ENCODE data around the gene TM9SF1. TPM values are rescaled to one million over a fixed set of nuclear protein-coding genes. Genes with fewer than 3 reads are reported as not detected.

TM9SF1 gene
- total and polyA plus RNA-seq, 10 of the 15 experiments (the other 5 are each of a cell fraction or from before 2014, with no cell fraction given) = 7.2 to 39.2 (median 17.6) TPM

- FAIRE-seq = no peak
- ATAC-seq = no peak
- Histone ChIP-seq H3K36me3 (ENCODE audit: control insufficient read depth in 2 of 2, insufficient read depth in 2 of 2, low read length in 1 of 2) (peaks cover 14 to 38% of the 10 kb centered on the region in 2 experiments; a peak in 3 of 4 replicates), H3K27ac (ENCODE audit: control insufficient read depth, insufficient read depth) (no peak overlapping the region), H2AFZ (ENCODE audit: control insufficient read depth, low read depth, low read length) (no peak overlapping the region), H3K4me3 (no peak overlapping the region), H3K9ac (ENCODE audit: control insufficient read depth, insufficient read depth, low read length) (no peak overlapping the region), H3K9me3 (replicated peaks; ENCODE audit: control insufficient read depth, insufficient read depth, low read length) (no peaks in the 10 kb centered on the region), H3K4me2 (ENCODE audit: control insufficient read depth, insufficient read depth) (no peak overlapping the region), H3K79me2 (ENCODE audit: control insufficient read depth, insufficient read depth, low read length) (no peaks in the 10 kb centered on the region), H3K27me3 (replicated peaks in 1 of 2; ENCODE audit: control insufficient read depth in 2 of 2, insufficient read depth in 2 of 2, low read length in 1 of 2) (no peaks in the 10 kb centered on the region), H4K20me1 (ENCODE audit: control insufficient read depth, insufficient read depth) (no peaks in the 10 kb centered on the region), H3K4me1 (ENCODE audit: control insufficient read depth, insufficient read depth, low read length) (no peaks in the 10 kb centered on the region)
- intact Hi-C loops (cut with micrococcal nuclease; ENCODE audit: unreplicated experiment) = no loop called here
- TF ChIP-seq, protein P1, sequence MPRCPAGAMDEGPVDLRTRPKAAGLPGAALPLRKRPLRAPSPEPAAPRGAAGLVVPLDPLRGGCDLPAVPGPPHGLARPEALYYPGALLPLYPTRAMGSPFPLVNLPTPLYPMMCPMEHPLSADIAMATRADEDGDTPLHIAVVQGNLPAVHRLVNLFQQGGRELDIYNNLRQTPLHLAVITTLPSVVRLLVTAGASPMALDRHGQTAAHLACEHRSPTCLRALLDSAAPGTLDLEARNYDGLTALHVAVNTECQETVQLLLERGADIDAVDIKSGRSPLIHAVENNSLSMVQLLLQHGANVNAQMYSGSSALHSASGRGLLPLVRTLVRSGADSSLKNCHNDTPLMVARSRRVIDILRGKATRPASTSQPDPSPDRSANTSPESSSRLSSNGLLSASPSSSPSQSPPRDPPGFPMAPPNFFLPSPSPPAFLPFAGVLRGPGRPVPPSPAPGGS (IDR thresholded peaks at IDR 0.05; ENCODE audit: borderline replicate concordance, insufficient read depth, low read depth, low read length, poor library complexity, severe bottlenecking) = no peak
- TF ChIP-seq SUPT20H (IDR thresholded peaks at IDR 0.05; ENCODE audit: borderline replicate concordance, control insufficient read depth, low read depth, low read length) = no peak
- TF ChIP-seq, protein P2, sequence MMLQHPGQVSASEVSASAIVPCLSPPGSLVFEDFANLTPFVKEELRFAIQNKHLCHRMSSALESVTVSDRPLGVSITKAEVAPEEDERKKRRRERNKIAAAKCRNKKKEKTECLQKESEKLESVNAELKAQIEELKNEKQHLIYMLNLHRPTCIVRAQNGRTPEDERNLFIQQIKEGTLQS (IDR thresholded peaks at IDR 0.05; ENCODE audit: borderline replicate concordance, extremely low read depth, low read depth, low read length) = no peak
- no peak for TF ChIP-seq SMC3 (IDR thresholded peaks at IDR 0.05; ENCODE audit: borderline replicate concordance, low read length)
- TF ChIP-seq REST (IDR thresholded peaks at IDR 0.05; ENCODE audit: low read depth, low read length) = no peak
- no peak for TF ChIP-seq ATF7 (IDR thresholded peaks at IDR 0.05; ENCODE audit: low read depth)
- no peak for TF ChIP-seq SRF (IDR thresholded peaks at IDR 0.05; ENCODE audit: low read depth in 2 of 2, low read length in 2 of 2)
- TF ChIP-seq DPF2 (IDR thresholded peaks at IDR 0.05) = no peak
- TF ChIP-seq, protein P3, sequence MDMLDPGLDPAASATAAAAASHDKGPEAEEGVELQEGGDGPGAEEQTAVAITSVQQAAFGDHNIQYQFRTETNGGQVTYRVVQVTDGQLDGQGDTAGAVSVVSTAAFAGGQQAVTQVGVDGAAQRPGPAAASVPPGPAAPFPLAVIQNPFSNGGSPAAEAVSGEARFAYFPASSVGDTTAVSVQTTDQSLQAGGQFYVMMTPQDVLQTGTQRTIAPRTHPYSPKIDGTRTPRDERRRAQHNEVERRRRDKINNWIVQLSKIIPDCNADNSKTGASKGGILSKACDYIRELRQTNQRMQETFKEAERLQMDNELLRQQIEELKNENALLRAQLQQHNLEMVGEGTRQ (IDR thresholded peaks at IDR 0.05; ENCODE audit: borderline replicate concordance, low read depth, low read length) = no peak
- no peak for TF ChIP-seq RELB (IDR thresholded peaks at IDR 0.05; ENCODE audit: low read depth)
- no peak for TF ChIP-seq NFYB (IDR thresholded peaks at IDR 0.05; ENCODE audit: insufficient read depth, low read depth, low read length)
- WGBS (ENCODE audit: insufficient coverage, insufficient replicate concordance, low lambda C conversion rate, missing lambda C conversion rate) = 93% methylated on average over 7 of the region's 14 CpGs
- ChIA-PET RAD21 (ENCODE audit: unreplicated experiment) (no interaction called here), SMC1A (ENCODE audit: uncharacterized antibody, unreplicated experiment) (no interaction called here), POLR2A (interaction anchor here (1.1 to 1.3 kb wide), 2 partner anchors 17 to 68 kb away, joined by 3 to 4 read pairs; partner anchors contain the start of gene IRF9), CTCF (interaction anchor here (1.1 kb wide), 1 partner anchor 16 kb away, joined by 3 read pairs; the partner anchor contains the start of gene IRF9)
- in situ Hi-C loops (cut with MboI) = no loop called here
- no peak for DNase-seq (ENCODE audit: low read depth, low spot score)
- BruUV-seq (replicated peaks) = no TSS peak
Observed at GRCh38 chr14:24177891-24178290, 17.4 kb downstream of the TM9SF1 start.

Measured in GM12878 (cell line).